ENCODE data around the gene OR1D5. TPM values are rescaled to one million over a fixed set of nuclear protein-coding genes. Genes with fewer than 3 reads are reported as not detected.

OR1D5 gene
- total RNA-seq, 2 experiments from 2014 or later, result not detected

GRCh38 chr17:3038941-3039340, 24.5 kb downstream of the OR1D5 start:
- no peak for DNase-seq
- POLR2A ChIA-PET, result no interaction called here
- Mint-ChIP-seq H3K4me1 (ENCODE audit: low read depth) (peaks cover 3% of the 10 kb centered on the region), H3K27me3 (peaks cover 10% of the 10 kb centered on the region), H3K4me3 (no peak overlapping the region), H3K36me3 (ENCODE audit: low read depth) (no peaks in the 10 kb centered on the region), H3K27ac (no peak overlapping the region), H3K9me3 (peaks cover 5% of the 10 kb centered on the region)
- intact Hi-C loops (cut with micrococcal nuclease), result no loop called here
- CTCF ChIA-PET, result interaction anchor here (1.4 kb wide), 1 partner anchor 191 kb away, joined by 3 read pairs; no protein-coding TSS in a partner anchor
- TF ChIP-seq CTCF (IDR thresholded peaks at IDR 0.05), result no peak
- no peak for ATAC-seq

GRCh38 chr17:3037259-3037658, 26.1 kb downstream of the OR1D5 start:
- Mint-ChIP-seq H3K9me3 (no peaks in the 10 kb centered on the region), H3K27me3 (peaks cover 10% of the 10 kb centered on the region), H3K36me3 (ENCODE audit: low read depth) (no peaks in the 10 kb centered on the region), H3K4me3 (no peak overlapping the region), H3K27ac (no peak overlapping the region), H3K4me1 (ENCODE audit: low read depth) (peaks cover 3% of the 10 kb centered on the region)
- TF ChIP-seq CTCF (IDR thresholded peaks at IDR 0.05), result no peak
- POLR2A ChIA-PET, result no interaction called here
- CTCF ChIA-PET, result no interaction called here
- DNase-seq, result no peak
- no peak for ATAC-seq
- intact Hi-C loops (cut with micrococcal nuclease), result no loop called here

DNA sequence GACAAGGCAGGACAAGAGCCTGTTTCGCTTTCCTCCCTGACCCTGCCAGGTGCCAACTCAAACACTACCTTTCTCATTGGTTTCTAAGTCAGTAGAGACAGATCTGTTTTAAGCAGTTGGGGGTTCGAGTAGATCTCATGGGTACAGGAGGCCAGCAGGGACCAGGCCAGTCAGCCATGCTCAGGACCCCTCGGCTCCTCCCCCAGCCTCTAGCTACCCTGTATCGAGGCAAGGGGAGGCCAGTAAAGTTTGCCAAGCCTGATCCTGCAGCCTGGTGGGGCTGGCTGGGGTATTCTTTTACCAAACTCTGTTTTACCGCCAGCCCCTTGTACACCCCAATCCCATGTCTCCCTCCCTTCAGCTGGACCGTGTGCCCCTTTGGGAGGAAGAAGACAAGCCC, 26.6 kb downstream of the OR1D5 start:
- no peak overlapping the region for H3K27ac Mint-ChIP-seq
- ChIA-PET POLR2A (interaction anchor here (0.6 kb wide), 1 partner anchor 617 kb away, joined by 3 read pairs; no protein-coding TSS in a partner anchor), CTCF (no interaction called here)
- no peaks in the 10 kb centered on the region for H3K36me3 Mint-ChIP-seq (ENCODE audit: low read depth)
- intact Hi-C loops (cut with micrococcal nuclease), result no loop called here
- peaks cover 3% of the 10 kb centered on the region for H3K4me1 Mint-ChIP-seq (ENCODE audit: low read depth)
- DNase-seq (no peak), ATAC-seq (no peak)
- H3K27me3 Mint-ChIP-seq, result peaks cover 10% of the 10 kb centered on the region
- no peak for TF ChIP-seq CTCF (IDR thresholded peaks at IDR 0.05)
- no peak overlapping the region for H3K4me3 Mint-ChIP-seq
- no peaks in the 10 kb centered on the region for H3K9me3 Mint-ChIP-seq

DNA sequence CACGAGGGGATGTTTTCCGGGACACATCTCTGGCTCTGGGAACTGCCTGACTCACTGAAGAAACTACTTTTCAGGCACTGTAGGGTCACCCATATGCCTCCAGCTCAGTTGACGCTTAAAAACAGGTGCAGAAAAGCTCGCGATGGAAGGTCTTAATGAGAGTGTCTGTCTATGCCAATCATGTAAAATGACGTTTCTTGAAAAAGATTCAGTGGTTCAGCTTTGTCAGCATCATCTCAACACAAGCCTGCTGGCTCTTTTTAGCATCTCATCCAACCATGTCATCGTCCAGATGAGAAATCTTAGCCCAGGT, 27.5 kb downstream of the OR1D5 start:
- TF ChIP-seq CTCF (IDR thresholded peaks at IDR 0.05), result no peak
- ATAC-seq, result no peak

DNA sequence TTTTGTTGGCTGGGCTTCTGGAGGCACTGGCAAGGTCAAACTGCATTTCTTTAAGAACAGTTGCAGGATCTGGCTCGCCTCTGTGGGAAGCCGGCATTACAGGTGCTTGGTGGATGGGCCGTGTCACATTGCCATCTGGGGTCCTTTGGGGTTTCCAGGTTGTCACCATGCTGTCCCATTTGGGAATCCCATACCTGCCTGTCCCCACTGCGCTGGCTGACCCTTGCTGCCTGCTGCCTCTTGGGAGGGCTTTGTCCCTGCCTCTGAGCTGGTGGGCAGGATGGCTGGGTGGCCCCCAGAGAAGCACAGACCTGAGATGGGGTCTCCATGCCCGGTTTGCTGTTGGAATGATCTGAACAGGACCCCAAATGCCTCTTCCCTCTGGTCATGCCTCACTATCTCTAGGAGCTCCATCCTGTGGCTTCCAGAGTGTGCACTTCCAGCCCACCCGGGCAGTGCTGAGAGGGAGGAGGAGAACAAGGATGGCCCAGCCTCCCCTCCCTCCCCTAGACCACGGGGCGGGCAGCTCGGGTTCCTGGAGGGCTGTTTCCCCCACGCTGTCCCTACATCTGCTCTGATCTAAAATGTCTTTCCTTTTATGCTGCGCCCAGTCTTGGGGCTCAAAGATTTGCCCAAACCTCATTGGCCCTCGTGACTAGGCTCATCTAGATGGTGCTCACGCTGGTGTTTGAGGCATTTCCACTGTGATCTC, 28.0 kb downstream of the OR1D5 start:
- Mint-ChIP-seq H3K4me3 (no peak overlapping the region), H3K27me3 (peaks cover 8% of the 10 kb centered on the region), H3K36me3 (ENCODE audit: low read depth) (no peaks in the 10 kb centered on the region), H3K4me1 (ENCODE audit: low read depth) (peaks cover 3% of the 10 kb centered on the region), H3K27ac (no peak overlapping the region), H3K9me3 (no peaks in the 10 kb centered on the region)
- no peak for TF ChIP-seq CTCF (IDR thresholded peaks at IDR 0.05)
- ChIA-PET POLR2A (no interaction called here), CTCF (interaction anchor here (1.2 to 2.5 kb wide), 2 partner anchors 8 to 121 kb away, joined by 3 to 6 read pairs; no protein-coding TSS in a partner anchor)
- intact Hi-C loops (cut with micrococcal nuclease), result no loop called here
- DNase-seq, result no peak
- no peak for ATAC-seq

More for the DNA sequence above, 27.5 kb downstream of the OR1D5 start:
- H3K4me3 Mint-ChIP-seq, result no peak overlapping the region
- peaks cover 8% of the 10 kb centered on the region for H3K27me3 Mint-ChIP-seq
- no peaks in the 10 kb centered on the region for H3K36me3 Mint-ChIP-seq (ENCODE audit: low read depth)
- peaks cover 3% of the 10 kb centered on the region for H3K4me1 Mint-ChIP-seq (ENCODE audit: low read depth)
- intact Hi-C loops (cut with micrococcal nuclease), result no loop called here
- no peak for DNase-seq
- no peaks in the 10 kb centered on the region for H3K9me3 Mint-ChIP-seq
- ChIA-PET CTCF (interaction anchor here (1.2 kb wide), 1 partner anchor 121 kb away, joined by 3 read pairs; no protein-coding TSS in a partner anchor), POLR2A (no interaction called here)
- no peak overlapping the region for H3K27ac Mint-ChIP-seq
